Left ventricle myocardium superior (tissue), 1 donor: ENCODE results near the gene SSH2. TPM values are rescaled to one million over a fixed set of nuclear protein-coding genes. Genes with fewer than 3 reads are reported as not detected.

ENCODE experiments used
- ATAC-seq: fragments of 200-7000 bp; cut with Tn5 transposase; one replicate; pipeline ENCODE4 v1.9.1; 2020; ENCODE audit warnings: mild to moderate bottlenecking, moderate library complexity
- DNase-seq: peaks from one replicate; pipeline ENCODE4 v3.0.0-alpha.2; 2020
- intact Hi-C: fragments of 100-400 bp; cut with micrococcal nuclease; formaldehyde crosslinking; loops from one replicate; pipeline ENCODE4 v1.11.0; 2022
- total RNA-seq: library from RNA; stranded (reverse); fragmentation: NEBNext Ultra II Directional; extraction: Animal tissue kit (Norgen Biotek cat#: 25700); gene quantifications from one replicate; pipeline ENCODE4 v1.2.1, GENCODE V29; 2021
- donor health status: DM: no; HTN: yes; CAD: no; lungs with severe emphysema.

The SSH2 gene
- total RNA-seq, 1 donor from 2014 or later: 36.8 TPM

- ATAC-seq (no peak), DNase-seq (no peak)
- intact Hi-C loops: no loop called here
These were observed 347.3 kb downstream of the SSH2 start for GRCh38 chr17:29582772-29583171.

DNA sequence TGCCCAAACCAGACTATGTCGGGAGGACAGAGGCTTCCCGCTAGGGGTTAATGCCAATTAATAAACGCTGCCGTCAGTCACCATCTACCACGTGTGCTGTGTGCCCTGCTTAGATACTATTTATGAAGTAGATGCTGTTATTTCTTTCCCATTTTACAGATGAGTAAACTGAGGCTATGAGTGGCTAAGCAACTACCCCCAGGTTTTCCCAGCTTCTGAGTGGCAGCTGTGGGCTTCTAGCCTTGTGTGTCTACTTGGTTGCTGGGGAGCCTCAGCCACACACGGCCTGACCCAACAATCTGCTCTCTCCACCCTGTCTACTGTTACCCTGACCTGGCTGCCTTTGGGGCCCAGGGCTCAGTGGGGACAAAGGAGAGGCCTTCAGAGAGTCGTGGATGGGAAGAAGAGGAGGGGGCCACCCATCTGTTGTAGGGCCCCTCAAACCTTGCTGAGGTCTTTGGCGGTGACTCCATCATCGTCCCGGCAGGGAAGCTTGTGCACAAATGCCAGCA, 347.7 kb downstream of the SSH2 start:
- intact Hi-C loops: no loop called here
- no peak for ATAC-seq
- no peak for DNase-seq

DNA sequence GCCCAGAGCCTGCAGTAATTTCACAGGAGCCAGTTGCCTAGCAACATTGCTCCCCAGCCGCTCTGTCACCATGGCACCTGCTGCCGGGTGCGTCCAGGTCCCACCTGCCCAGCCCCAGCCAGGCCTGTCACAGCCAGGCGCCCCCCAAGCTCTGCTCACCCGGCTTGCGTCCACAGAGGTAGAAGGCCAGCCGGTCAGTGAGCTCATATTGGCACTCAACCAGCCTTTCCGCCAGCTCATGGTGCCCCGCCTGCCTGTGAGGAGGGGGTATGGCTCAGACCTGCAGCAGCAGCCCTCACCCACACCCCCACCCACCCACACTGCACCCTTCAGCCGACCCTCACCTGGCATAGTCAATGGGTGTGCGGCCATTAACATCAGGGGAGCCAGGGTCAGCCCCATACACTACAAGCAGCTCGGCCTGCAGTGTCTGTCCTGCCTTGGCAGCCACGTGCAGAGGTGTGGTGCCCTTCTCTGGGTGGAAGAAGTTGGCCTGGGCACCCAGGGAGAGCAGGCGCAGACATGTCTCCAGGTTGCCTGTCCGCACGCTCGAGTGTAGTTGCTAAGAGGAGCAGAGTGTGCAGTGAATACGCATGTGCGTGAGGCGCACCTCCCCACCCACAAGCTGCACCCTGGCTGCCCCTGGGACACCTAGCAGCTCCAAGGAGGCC, 348.3 kb downstream of the SSH2 start:
- no peak for DNase-seq
- no peak for ATAC-seq
- intact Hi-C loops: no loop called here

DNA sequence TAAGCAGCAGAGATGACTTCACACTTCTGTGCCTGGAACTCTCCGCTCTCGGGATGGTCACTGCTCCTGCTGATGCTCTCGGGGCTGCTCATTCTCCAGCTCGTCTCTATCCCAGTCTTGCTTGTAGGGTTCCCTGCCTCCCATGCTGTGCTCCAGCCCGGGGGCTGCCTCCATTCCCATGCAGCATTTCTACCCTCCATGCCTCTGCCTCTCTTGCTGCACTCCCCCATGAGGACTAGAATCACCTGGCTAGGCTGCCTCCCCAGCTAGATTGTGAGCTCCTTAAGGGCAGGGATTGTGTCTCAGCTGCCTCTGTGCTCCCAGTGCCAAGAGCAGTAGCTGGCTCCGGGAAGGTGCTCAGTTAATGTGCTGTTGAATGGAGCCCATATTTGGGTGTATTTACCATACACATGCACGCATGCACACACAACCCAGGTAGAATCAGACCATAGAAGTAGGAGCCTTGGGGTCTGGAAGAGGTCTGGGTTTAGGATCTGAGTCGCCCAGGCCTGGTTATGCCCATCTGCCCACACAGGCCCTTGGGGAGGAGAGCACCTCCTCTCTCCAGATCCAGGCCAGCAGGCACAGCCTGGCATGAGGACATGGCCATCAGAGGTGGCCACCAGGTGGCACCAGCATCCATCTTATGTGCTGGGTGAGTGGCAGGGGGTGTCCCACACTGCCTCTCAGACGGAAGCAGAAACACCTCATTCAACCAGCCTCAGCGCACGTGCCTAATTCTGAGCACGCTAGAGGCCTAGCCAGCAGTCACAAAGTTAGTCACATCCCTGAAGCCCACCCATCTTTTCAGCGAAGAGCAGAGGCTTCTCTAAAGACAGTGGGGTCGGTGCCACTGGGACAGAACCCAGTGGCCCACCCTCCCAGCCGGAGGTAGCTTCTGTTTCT, 349.9 kb downstream of the SSH2 start:
- intact Hi-C loops: no loop called here
- DNase-seq (peak; percentile 92), ATAC-seq (peak; percentile 79)

DNA sequence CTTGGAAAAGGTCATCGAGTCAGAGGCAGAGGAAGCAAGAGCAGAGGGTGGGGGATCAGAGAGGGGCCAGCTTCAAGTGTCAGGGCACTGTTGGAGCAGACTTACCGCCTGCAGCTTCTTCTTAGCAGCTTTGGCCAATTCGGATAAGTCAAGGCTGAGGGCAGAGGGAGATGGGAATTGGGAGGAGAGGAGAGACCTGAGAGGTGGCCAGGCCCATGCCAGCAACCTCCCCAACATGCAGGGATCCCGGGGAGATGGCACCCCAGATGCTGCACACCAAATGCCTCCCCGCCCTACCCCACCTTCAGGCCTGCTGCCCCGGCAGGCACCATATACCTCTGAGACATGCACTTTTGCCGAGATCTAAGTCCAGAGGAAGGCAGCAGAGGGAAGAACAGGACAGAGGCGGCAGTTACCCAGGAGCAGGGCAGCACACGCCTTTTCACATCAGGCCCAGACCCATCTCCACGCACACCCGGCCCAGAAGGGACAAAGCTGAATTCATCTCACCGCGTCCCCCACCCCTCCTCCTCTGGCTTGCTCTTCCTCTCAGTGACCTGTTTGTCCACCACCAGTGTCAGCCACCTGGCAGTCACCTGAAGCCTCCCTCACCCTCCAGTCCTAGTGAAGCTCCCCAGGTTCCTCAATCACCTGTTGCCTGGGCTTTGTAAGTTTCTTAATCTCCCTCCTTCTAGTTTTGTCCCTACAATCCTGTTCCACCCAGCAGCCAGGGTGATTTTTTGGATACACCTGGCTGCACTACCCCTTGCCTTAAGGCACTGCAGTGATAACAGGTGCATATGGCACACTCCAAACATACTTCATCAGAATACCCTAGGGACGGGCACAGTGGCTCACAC, 351.2 kb downstream of the SSH2 start:
- ATAC-seq (no peak), DNase-seq (no peak)
- intact Hi-C loops: no loop called here

- intact Hi-C loops: no loop called here
- DNase-seq: peak; percentile 39
These were observed 352.4 kb downstream of the SSH2 start for GRCh38 chr17:29577385-29578211.

DNA sequence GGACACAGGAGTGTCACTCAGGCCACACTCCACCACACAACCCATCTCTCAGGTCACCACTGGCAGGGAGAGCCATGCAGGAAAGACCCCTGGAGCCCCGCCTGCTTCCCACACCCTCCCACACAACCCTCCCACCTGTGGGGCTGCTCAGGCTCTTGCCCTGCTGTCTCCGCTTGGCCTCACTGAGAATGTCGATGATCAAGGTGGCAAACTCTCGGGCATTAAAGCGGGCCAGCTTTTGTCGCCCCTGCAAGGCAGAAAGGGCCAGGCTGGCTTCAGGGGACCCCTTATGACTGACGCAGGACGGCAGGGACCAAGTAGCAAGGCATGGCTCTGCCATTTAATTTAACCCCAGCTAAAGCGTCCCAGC, 353.0 kb downstream of the SSH2 start:
- intact Hi-C loops: no loop called here
- ATAC-seq: no peak
- DNase-seq: no peak

More at GRCh38 chr17:29577385-29578211, 352.4 kb downstream of the SSH2 start:
- ATAC-seq: no peak

DNA sequence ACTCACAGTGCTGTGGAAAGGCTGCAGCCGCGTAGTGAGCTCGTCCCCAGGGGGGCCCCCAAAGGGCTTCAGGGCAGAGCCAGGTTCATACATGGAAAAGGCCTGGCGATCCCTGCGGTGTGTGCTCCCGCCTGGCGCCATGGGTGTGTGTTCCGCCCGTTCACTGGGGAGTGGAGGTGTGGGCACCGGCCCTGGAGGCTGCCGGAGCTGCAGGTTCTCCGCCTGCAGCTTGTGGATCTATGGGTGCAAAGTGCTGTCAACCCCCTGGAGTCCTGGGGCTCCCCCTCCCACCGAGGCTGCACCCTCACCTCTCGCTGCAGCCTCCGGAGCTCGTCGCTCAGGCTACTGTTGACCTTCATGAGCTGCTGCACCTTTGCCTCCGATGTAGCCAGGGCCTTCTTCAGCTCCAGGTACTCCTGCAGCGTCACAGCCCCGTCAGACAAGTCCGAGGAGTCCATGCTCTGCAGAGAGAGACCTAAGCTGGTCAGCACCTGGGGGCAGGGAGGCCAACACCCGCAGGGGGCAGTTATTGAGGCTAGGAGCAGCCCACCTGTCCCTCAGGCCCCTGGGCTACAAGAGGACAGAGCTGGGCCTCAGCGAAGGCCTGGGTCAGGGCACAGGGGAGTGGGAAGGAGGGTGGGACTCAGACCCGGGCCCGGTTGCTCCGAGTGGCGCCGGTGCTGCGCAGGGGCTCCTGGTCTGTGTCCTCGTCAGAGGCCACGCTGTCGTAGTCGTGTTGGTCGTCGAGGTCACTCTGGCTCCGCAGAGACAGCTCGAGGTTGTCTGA, 353.6 kb downstream of the SSH2 start:
- no peak for ATAC-seq
- peak; percentile 31 for DNase-seq
- intact Hi-C loops: no loop called here

Other genes starting within 250 kb of the SSH2 start
- gene EFCAB5, start 11.4 kb upstream of the SSH2 start, total RNA-seq: 0.35 TPM
- gene NSRP1, start 186.6 kb upstream of the SSH2 start, total RNA-seq: 20.0 TPM